Natural killer cell treated with Interleukin-12 subunit alpha and Interleukin-12 subunit beta and Interleukin-15 and Interleukin-18, amount 100 ng/mL, for 72 hours (primary cell): ENCODE measurements around the gene GPX4. TPM values are rescaled to one million over a fixed set of nuclear protein-coding genes. Genes with fewer than 3 reads are reported as not detected.

ENCODE experiments used
- ATAC-seq, 2 donors: fragments of 150-1000 bp; cut with Tn5 transposase in 1 of 2; sonication (Bioruptor Pico), chemical (Tn5 transposase) in 1 of 2; 2 replicates each; pipeline ENCODE4 v1.10.0; 2021
- DNase-seq: peaks from one replicate; pipeline ENCODE4 v3.0.0; 2022; ENCODE audit warnings: low spot score
- H3K27ac Mint-ChIP-seq, 2 donors: 1 replicate in 1 of 2; 2 replicates in 1 of 2; pipeline ENCODE4 v1.8.0; 2022; ENCODE audit warnings: mixed read lengths in 2 of 2, mild to moderate bottlenecking in 1 of 2, moderate library complexity in 1 of 2
- H3K27me3 Mint-ChIP-seq, 2 donors: 1 replicate in 1 of 2; 2 replicates in 1 of 2; pipeline ENCODE4 v1.8.0; 2022; ENCODE audit warnings: mixed read lengths in 2 of 2
- H3K36me3 Mint-ChIP-seq: one replicate; pipeline ENCODE4 v1.8.0; 2022; ENCODE audit warnings: mixed read lengths
- H3K4me1 Mint-ChIP-seq, 2 donors: 1 replicate in 1 of 2; 2 replicates in 1 of 2; pipeline ENCODE4 v1.8.0; 2022; ENCODE audit warnings: low read depth in 2 of 2, mixed read lengths in 2 of 2, mild to moderate bottlenecking in 1 of 2
- H3K4me3 Mint-ChIP-seq: one replicate; pipeline ENCODE4 v1.8.0; 2022; ENCODE audit warnings: mixed read lengths
- H3K9me3 Mint-ChIP-seq: 2 replicates; pipeline ENCODE4 v1.8.0; 2022; ENCODE audit warnings: mixed read lengths
- total RNA-seq, 2 donors: library from RNA; stranded (reverse); gene quantifications; one replicate each; pipeline ENCODE4 v1.2.3, GENCODE V29; 2022

The GPX4 gene
- total RNA-seq, 2 donors from 2014 or later, result 86.4 to 174 TPM

DNA sequence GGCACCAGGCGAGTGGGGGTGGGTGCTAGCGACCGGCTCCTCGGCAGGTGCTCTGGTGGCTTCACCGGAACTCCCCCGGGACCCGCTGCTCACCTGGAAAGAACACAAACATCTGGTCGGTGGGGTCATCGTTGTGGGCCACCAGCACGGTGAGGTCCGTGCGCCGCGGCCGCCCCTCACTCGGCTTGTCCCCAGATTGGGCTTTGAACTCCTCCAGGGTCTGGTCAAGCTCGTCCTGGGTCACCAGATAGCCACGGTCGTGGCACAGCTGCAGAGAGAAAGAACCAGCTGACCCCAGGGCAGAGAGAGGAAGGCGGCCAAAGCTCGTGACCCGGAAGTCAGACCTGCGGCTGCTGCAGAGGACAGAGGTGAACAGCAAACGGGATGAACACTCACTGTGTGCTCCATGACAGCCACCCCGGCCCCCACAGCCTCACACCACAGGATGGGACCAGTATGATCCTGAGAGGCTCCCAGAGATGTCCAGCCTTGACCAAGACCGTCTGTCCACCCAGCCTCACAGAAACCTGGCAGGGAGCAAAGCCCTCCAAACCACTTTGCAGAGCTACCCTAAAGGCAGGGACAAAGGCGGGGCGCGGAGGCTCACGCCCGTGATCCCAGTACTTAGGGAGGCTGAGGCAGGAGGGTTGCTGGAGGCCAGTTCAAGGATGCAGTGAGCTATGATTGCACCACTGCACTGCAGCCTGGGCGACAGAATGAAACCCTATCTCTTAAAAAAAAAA is 9.8 kb upstream of the GPX4 start:
- Mint-ChIP-seq H3K36me3 (no peaks in the 10 kb centered on the region), H3K4me1 (peaks cover 23 to 35% of the 10 kb centered on the region in 2 donors)
- ATAC-seq, result no peak

GRCh38 chr19:1094655-1094977 is 9.2 kb upstream of the GPX4 start:
- ATAC-seq, result no peak
- no peak for DNase-seq
- Mint-ChIP-seq H3K4me1 (peaks cover 28 to 39% of the 10 kb centered on the region in 2 donors), H3K27ac (peak overlapping the region; percentile 74 to 88), H3K36me3 (peaks cover 1% of the 10 kb centered on the region), H3K4me3 (peak overlapping the region; percentile 87), H3K27me3 (no peaks in the 10 kb centered on the region), H3K9me3 (no peaks in the 10 kb centered on the region)

More for the DNA sequence above, 9.8 kb upstream of the GPX4 start:
- Mint-ChIP-seq H3K4me3 (peak overlapping the region; percentile 87), H3K27ac (peak overlapping the region; percentile 74 to 88), H3K27me3 (no peaks in the 10 kb centered on the region), H3K9me3 (no peaks in the 10 kb centered on the region)
- no peak for DNase-seq

GRCh38 chr19:1094978-1095701 is 8.7 kb upstream of the GPX4 start, which contains the start of gene POLR2E:
Gene POLR2E (minus strand): TSS chr19:1095375. CDS start chr19:1095315, 60 bp downstream.
- Mint-ChIP-seq H3K27me3 (no peaks in the 10 kb centered on the region), H3K36me3 (peaks cover 5% of the 10 kb centered on the region), H3K27ac (peak within 1 kb of the TSS; percentile 74 to 88), H3K4me1 (peaks cover 34 to 44% of the 10 kb centered on the region in 2 donors), H3K4me3 (peak within 1 kb of the TSS; percentile 87), H3K9me3 (no peaks in the 10 kb centered on the region)
- peak; percentile 98 for DNase-seq
- peak; percentile 98 for ATAC-seq

- peaks cover 5% of the 10 kb centered on the region for H3K36me3 Mint-ChIP-seq
- no peak for DNase-seq
- ATAC-seq, result no peak
- H3K27me3 Mint-ChIP-seq, result no peaks in the 10 kb centered on the region
- H3K27ac Mint-ChIP-seq, result peak overlapping the region in 1 of 2 donors; percentile 90
- no peak overlapping the region for H3K4me3 Mint-ChIP-seq
- no peaks in the 10 kb centered on the region for H3K9me3 Mint-ChIP-seq
- peaks cover 46 to 55% of the 10 kb centered on the region in 2 donors for H3K4me1 Mint-ChIP-seq
These were observed 6.0 kb upstream of the GPX4 start for GRCh38 chr19:1097810-1098176.

- peaks cover 5% of the 10 kb centered on the region for H3K36me3 Mint-ChIP-seq
- H3K4me3 Mint-ChIP-seq, result peak overlapping the region; percentile 38
- H3K4me1 Mint-ChIP-seq, result peaks cover 46 to 56% of the 10 kb centered on the region in 2 donors
- H3K9me3 Mint-ChIP-seq, result no peaks in the 10 kb centered on the region
- DNase-seq (no peak), ATAC-seq (no peak)
- no peaks in the 10 kb centered on the region for H3K27me3 Mint-ChIP-seq
- peak overlapping the region; percentile 76 to 90 for H3K27ac Mint-ChIP-seq
These were observed 5.4 kb upstream of the GPX4 start for GRCh38 chr19:1098177-1099051.

DNA sequence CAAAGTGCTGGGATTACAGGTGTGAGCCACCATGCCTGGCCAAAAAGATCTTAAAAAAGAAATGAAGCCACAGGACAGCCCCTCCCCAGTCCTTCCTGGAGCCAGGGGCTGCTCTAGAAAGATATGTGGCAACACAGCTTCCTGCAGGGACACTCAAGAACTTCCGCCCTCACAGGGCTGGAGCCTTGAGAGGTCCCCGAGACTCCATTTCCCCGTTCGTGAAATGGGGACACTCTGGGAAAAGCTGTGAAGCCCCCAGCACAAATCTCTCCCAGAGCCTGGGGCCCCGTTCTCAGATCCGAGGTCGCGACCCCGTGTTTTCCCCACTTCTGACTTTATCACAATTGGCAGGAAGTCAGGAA is 2.5 kb upstream of the GPX4 start:
- peaks cover 5% of the 10 kb centered on the region for H3K36me3 Mint-ChIP-seq
- DNase-seq, result no peak
- peak overlapping the region; percentile 91 for H3K27ac Mint-ChIP-seq
- H3K4me3 Mint-ChIP-seq, result peak overlapping the region; percentile 51
- peaks cover 33 to 36% of the 10 kb centered on the region in 2 donors for H3K4me1 Mint-ChIP-seq
- H3K27me3 Mint-ChIP-seq, result no peaks in the 10 kb centered on the region
- no peak for ATAC-seq
- no peaks in the 10 kb centered on the region for H3K9me3 Mint-ChIP-seq

DNA sequence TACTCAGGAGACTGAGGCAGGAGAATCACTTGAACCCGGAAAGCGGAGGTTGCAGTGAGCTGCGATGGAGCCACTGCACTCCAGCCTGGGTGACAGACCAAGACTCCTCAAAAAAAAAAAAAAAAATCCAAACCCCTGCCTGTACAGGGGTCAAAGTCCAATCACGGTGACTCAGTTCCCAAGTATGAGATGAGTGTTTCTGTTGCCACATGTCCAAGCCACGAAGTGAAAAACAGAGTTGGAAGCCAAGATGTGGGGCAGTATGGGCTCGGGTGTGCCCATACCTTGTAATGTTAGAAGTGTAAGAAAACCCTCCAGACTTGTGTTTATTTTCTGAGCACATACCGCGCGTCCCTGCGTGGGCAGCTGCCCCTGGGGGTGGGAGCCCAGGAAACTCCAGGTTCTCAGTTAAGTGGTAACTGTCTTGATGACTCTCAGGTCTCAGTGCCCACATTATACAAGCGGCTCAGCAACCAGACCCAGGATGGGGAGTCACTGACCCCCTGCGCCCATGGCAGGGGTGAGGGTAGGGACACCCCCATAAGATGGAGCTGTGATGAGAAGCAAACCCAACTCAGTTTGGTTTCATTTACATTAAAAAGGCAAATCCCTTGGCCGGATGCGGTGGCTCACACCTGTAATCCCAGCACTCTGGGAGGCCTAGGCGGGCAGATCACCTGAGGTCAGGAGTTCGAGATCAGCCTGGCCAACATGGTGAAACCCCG is 1.2 kb upstream of the GPX4 start:
- Mint-ChIP-seq H3K4me3 (peak overlapping the region; percentile 70), H3K36me3 (peaks cover 5% of the 10 kb centered on the region), H3K27ac (peak overlapping the region; percentile 91), H3K4me1 (peaks cover 33 to 34% of the 10 kb centered on the region in 2 donors), H3K27me3 (no peaks in the 10 kb centered on the region), H3K9me3 (no peaks in the 10 kb centered on the region)
- ATAC-seq (peak; percentile 54 to 62), DNase-seq (peak; percentile 81)

GRCh38 chr19:1103132-1103707 is 574 bp upstream of the GPX4 start:
- Mint-ChIP-seq H3K4me3 (peak overlapping the region; percentile 70), H3K4me1 (peaks cover 28 to 33% of the 10 kb centered on the region in 2 donors), H3K36me3 (peaks cover 5% of the 10 kb centered on the region), H3K9me3 (no peaks in the 10 kb centered on the region), H3K27me3 (no peaks in the 10 kb centered on the region), H3K27ac (peak overlapping the region; percentile 91)
- ATAC-seq (no peak), DNase-seq (no peak)

- peaks cover 5% of the 10 kb centered on the region for H3K36me3 Mint-ChIP-seq
- no peaks in the 10 kb centered on the region for H3K9me3 Mint-ChIP-seq
- peak overlapping the region; percentile 51 for H3K4me3 Mint-ChIP-seq
- peaks cover 20 to 21% of the 10 kb centered on the region in 2 donors for H3K4me1 Mint-ChIP-seq
- ATAC-seq (peak; percentile 60 to 71), DNase-seq (peak; percentile 87)
- no peaks in the 10 kb centered on the region for H3K27me3 Mint-ChIP-seq
- H3K27ac Mint-ChIP-seq, result no peak overlapping the region
These were observed 665 bp downstream of the GPX4 start for GRCh38 chr19:1104311-1105007.

- H3K27ac Mint-ChIP-seq, result no peak overlapping the region
- ATAC-seq (no peak), DNase-seq (no peak)
- H3K4me1 Mint-ChIP-seq, result peaks cover 13 to 14% of the 10 kb centered on the region in 2 donors
- no peaks in the 10 kb centered on the region for H3K36me3 Mint-ChIP-seq
- no peaks in the 10 kb centered on the region for H3K27me3 Mint-ChIP-seq
- peak overlapping the region; percentile 51 for H3K4me3 Mint-ChIP-seq
- H3K9me3 Mint-ChIP-seq, result no peaks in the 10 kb centered on the region
These were observed 1.4 kb downstream of the GPX4 start for GRCh38 chr19:1105008-1105872.

GRCh38 chr19:1105873-1106840 is 2.4 kb downstream of the GPX4 start:
- no peak for ATAC-seq
- no peak for DNase-seq
- Mint-ChIP-seq H3K9me3 (no peaks in the 10 kb centered on the region), H3K4me1 (peaks cover 11 to 13% of the 10 kb centered on the region in 2 donors), H3K36me3 (no peaks in the 10 kb centered on the region), H3K4me3 (peak overlapping the region; percentile 44), H3K27me3 (no peaks in the 10 kb centered on the region), H3K27ac (no peak overlapping the region)
